HepG2 (cell line): ENCODE data around the gene MIS18A. TPM values are rescaled to one million over a fixed set of nuclear protein-coding genes. Genes with fewer than 3 reads are reported as not detected.
A peak's percentile ranks its signal among the peaks of the same experiment; 100 is the strongest.

ENCODE experiments used
- BCLAF1 ChIP-seq: fragments of 450-650 bp; IDR thresholded peaks from 2 replicates; pipeline ENCODE4 v1.6.1; 2017; ENCODE audit warnings: mild to moderate bottlenecking
- ELK4 ChIP-seq: sonication (generic); formaldehyde crosslinking; IDR thresholded peaks from 2 replicates; pipeline ENCODE4 v1.9.0; 2021; ENCODE audit warnings: missing genetic modification reagents, borderline replicate concordance
- MAFG ChIP-seq: sonication (generic); formaldehyde crosslinking; IDR thresholded peaks from 2 replicates; pipeline ENCODE4 v1.5.1; 2020; ENCODE audit warnings: mild to moderate bottlenecking, missing genetic modification reagents
- PCBP1 ChIP-seq: fragments of 200-400 bp; formaldehyde crosslinking; IDR thresholded peaks from 2 replicates; pipeline ENCODE4 v1.6.1; 2017; ENCODE audit warnings: mild to moderate bottlenecking, low read depth, low read length, borderline replicate concordance
- POGZ ChIP-seq: sonication (generic); formaldehyde crosslinking; IDR thresholded peaks from 2 replicates; pipeline ENCODE4 v1.4.0; 2020; ENCODE audit warnings: mild to moderate bottlenecking, missing genetic modification reagents
- PTBP1 ChIP-seq: fragments of 200-400 bp; formaldehyde crosslinking; IDR thresholded peaks from 2 replicates; pipeline ENCODE4 v1.6.1; 2018; ENCODE audit warnings: low read length, low read depth; ENCODE audit not compliant: poor library complexity, severe bottlenecking
- ZHX1 ChIP-seq: sonication (generic); formaldehyde crosslinking; IDR thresholded peaks from 2 replicates; pipeline ENCODE4 v1.8.1; 2022; ENCODE audit warnings: low read depth, mild to moderate bottlenecking, missing genetic modification reagents
- ZNF652 ChIP-seq: IDR thresholded peaks from 2 replicates; pipeline ENCODE4 v1.6.1; 2016; ENCODE audit warnings: low read depth, borderline replicate concordance
- ZNF749 ChIP-seq: sonication (generic); formaldehyde crosslinking; IDR thresholded peaks from 2 replicates; pipeline ENCODE4 v1.8.0; 2022; ENCODE audit warnings: mild to moderate bottlenecking, missing genetic modification reagents, moderate library complexity, borderline replicate concordance
- polyA plus RNA-seq, 8 experiments: library from polyadenylated mRNA; depleted of rRNA in 3 of 8; stranded (reverse) in 7 of 8; unstranded in 1 of 8; fragments of >200 nt; fragmentation: Illumina TruSeq in 4 of 8; extraction: Trizol in 4 of 8; gene quantifications; 2 replicates each; pipeline versions ENCODE4 v1.2.1 to v1.2.3, GENCODE V29; 2011 to 2016; ENCODE audit warnings: low read depth in 4 of 8, missing spikeins in 1 of 8, mixed read lengths in 1 of 8; ENCODE audit not compliant: insufficient read depth in 1 of 8
- total RNA-seq, 5 experiments: library from RNA; depleted of rRNA; stranded (reverse); fragments of >200 nt; fragmentation: Illumina TruSeq; extraction: Trizol; gene quantifications; 2 replicates each; pipeline ENCODE4 v1.2.3, GENCODE V29; 2016; ENCODE audit warnings: low read depth in 1 of 5
- TF ChIP-seq, protein P1 (sequence below), 2 experiments: sonication (generic) in 1 of 2; formaldehyde crosslinking in 1 of 2; IDR thresholded peaks; 2 replicates each; pipeline versions ENCODE4 v1.6.1 to v1.9.0; 2014 to 2022; ENCODE audit warnings: antibody characterized with exemption in 1 of 2, borderline replicate concordance in 1 of 2, inconsistent platforms in 1 of 2, low read depth in 1 of 2, missing genetic modification reagents in 1 of 2
- TF ChIP-seq, protein P2 (sequence below): sonication (generic); formaldehyde crosslinking; IDR thresholded peaks from 2 replicates; pipeline ENCODE4 v1.4.0; 2020; ENCODE audit warnings: missing genetic modification reagents

Gene MIS18A
- total and polyA plus RNA-seq, 2 of the 13 experiments (the other 11 are each of a cell fraction or from before 2014, with no cell fraction given) = 11.2 to 41.4 TPM

GRCh38 chr21:32301596-32301995, 22.7 kb upstream of the MIS18A start (continued):
- TF ChIP-seq ZNF749 (CRISPR knock-in tag) (no peak), MAFG (CRISPR knock-in tag) (no peak), ELK4 (no peak), PCBP1 (no peak), PTBP1 (no peak), ZNF652 (CRISPR knock-in tag) (peak; percentile 40; the same call in 1 of the 2 replicates), ZHX1 (CRISPR knock-in tag) (no peak), BCLAF1 (no peak), POGZ (CRISPR knock-in tag) (0 out of 2 replicates have a peak, but pooled peaks have one; percentile 55)
- TF ChIP-seq, protein P1, sequence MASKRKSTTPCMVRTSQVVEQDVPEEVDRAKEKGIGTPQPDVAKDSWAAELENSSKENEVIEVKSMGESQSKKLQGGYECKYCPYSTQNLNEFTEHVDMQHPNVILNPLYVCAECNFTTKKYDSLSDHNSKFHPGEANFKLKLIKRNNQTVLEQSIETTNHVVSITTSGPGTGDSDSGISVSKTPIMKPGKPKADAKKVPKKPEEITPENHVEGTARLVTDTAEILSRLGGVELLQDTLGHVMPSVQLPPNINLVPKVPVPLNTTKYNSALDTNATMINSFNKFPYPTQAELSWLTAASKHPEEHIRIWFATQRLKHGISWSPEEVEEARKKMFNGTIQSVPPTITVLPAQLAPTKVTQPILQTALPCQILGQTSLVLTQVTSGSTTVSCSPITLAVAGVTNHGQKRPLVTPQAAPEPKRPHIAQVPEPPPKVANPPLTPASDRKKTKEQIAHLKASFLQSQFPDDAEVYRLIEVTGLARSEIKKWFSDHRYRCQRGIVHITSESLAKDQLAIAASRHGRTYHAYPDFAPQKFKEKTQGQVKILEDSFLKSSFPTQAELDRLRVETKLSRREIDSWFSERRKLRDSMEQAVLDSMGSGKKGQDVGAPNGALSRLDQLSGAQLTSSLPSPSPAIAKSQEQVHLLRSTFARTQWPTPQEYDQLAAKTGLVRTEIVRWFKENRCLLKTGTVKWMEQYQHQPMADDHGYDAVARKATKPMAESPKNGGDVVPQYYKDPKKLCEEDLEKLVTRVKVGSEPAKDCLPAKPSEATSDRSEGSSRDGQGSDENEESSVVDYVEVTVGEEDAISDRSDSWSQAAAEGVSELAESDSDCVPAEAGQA (IDR thresholded peaks at IDR 0.05; ENCODE audit: low read depth) = no peak
- TF ChIP-seq, protein P1 (CRISPR knock-in tag; IDR thresholded peaks at IDR 0.05; ENCODE audit: borderline replicate concordance) = no peak
- TF ChIP-seq, protein P2, sequence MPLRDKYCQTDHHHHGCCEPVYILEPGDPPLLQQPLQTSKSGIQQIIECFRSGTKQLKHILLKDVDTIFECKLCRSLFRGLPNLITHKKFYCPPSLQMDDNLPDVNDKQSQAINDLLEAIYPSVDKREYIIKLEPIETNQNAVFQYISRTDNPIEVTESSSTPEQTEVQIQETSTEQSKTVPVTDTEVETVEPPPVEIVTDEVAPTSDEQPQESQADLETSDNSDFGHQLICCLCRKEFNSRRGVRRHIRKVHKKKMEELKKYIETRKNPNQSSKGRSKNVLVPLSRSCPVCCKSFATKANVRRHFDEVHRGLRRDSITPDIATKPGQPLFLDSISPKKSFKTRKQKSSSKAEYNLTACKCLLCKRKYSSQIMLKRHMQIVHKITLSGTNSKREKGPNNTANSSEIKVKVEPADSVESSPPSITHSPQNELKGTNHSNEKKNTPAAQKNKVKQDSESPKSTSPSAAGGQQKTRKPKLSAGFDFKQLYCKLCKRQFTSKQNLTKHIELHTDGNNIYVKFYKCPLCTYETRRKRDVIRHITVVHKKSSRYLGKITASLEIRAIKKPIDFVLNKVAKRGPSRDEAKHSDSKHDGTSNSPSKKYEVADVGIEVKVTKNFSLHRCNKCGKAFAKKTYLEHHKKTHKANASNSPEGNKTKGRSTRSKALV (CRISPR knock-in tag) = no peak
